Measurements from ENCODE around the gene CA11. TPM values are rescaled to one million over a fixed set of nuclear protein-coding genes. Genes with fewer than 3 reads are reported as not detected.

The CA11 gene
- total and polyA plus RNA-seq, 12 donors = 1.8 to 24.5 (median 3.8) TPM

DNA sequence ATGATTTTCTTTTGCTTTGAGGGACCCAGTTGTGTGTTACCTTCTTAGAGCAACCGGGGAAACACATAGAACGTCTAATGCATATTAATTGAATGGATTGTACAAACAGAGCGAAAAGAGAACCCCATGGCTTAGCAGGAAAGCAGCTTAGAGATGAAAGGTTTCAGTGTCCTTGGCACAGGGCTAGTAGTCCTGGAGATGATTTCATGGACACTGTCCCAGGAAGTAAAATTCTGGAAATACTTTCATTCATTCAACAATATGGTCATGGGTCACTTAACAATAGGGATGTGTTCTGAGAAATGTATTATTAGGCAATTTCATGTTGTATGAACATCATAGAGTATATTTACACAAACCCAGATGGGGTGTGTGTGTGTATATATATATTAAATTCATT lies 40.1 kb upstream of the CA11 start:
- Histone ChIP-seq H3K27me3 (no peaks in the 10 kb centered on the region), H3K4me3 (no peak overlapping the region), H3K36me3 (no peaks in the 10 kb centered on the region), H3K27ac (no peak overlapping the region), H3K4me1 (no peaks in the 10 kb centered on the region), H3K9me3 (no peaks in the 10 kb centered on the region)
- no peak for ATAC-seq
- DNase-seq = no peak
- intact Hi-C loops (cut with DNase I) = no loop called here
- 77 to 88% methylated on average over 3 of the region's 3 CpGs for WGBS, 2 donors
- TF ChIP-seq, protein P1, sequence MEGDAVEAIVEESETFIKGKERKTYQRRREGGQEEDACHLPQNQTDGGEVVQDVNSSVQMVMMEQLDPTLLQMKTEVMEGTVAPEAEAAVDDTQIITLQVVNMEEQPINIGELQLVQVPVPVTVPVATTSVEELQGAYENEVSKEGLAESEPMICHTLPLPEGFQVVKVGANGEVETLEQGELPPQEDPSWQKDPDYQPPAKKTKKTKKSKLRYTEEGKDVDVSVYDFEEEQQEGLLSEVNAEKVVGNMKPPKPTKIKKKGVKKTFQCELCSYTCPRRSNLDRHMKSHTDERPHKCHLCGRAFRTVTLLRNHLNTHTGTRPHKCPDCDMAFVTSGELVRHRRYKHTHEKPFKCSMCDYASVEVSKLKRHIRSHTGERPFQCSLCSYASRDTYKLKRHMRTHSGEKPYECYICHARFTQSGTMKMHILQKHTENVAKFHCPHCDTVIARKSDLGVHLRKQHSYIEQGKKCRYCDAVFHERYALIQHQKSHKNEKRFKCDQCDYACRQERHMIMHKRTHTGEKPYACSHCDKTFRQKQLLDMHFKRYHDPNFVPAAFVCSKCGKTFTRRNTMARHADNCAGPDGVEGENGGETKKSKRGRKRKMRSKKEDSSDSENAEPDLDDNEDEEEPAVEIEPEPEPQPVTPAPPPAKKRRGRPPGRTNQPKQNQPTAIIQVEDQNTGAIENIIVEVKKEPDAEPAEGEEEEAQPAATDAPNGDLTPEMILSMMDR (IDR thresholded peaks at IDR 0.05) = no peak

DNA sequence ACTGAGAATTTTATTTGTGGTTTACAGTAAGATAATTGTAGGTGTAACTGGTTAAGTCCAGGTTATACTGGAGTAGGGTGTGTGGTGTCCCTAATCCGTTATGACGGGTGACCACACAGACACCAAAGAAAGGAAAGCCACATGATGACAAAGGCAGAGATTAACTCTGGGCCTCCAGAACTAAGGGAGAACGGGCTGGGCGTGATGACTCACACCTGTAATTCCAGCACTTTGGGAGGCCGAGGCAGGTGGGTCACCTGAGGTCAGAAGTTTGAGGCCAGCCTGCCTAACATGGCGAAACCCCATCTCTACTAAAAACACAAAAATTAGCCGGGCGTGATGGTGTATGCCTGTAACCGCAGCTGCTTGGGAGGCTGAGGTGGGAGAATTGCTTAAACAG lies 39.6 kb upstream of the CA11 start:
- TF ChIP-seq, protein P1 (IDR thresholded peaks at IDR 0.05) = no peak
- Histone ChIP-seq H3K27ac (no peak overlapping the region), H3K27me3 (no peaks in the 10 kb centered on the region), H3K9me3 (no peaks in the 10 kb centered on the region), H3K4me1 (no peaks in the 10 kb centered on the region), H3K36me3 (no peaks in the 10 kb centered on the region), H3K4me3 (no peak overlapping the region)
- intact Hi-C loops (cut with DNase I) = no loop called here
- WGBS, 2 donors = 94 to 96% methylated on average over 9 of the region's 9 CpGs
- DNase-seq (no peak), ATAC-seq (no peak)

GRCh38 chr19:48683349-48683748 lies 37.4 kb upstream of the CA11 start:
- Histone ChIP-seq H3K9me3 (no peaks in the 10 kb centered on the region), H3K27me3 (no peaks in the 10 kb centered on the region), H3K27ac (no peak overlapping the region), H3K36me3 (no peaks in the 10 kb centered on the region), H3K4me3 (peak overlapping the region in 5 of 10 donors; percentile 8 to 31 (median 25)), H3K4me1 (no peaks in the 10 kb centered on the region)
- peak in 7 of 8 donors; percentile 66 to 83 (median 77) for ATAC-seq
- intact Hi-C loops (cut with DNase I) = no loop called here
- peak; percentile 61 to 62 for DNase-seq
- TF ChIP-seq, protein P1 (IDR thresholded peaks at IDR 0.05) = no peak
- WGBS, 2 donors = 41 to 51% methylated on average over 11 of the region's 11 CpGs

- Histone ChIP-seq H3K4me3 (no peak overlapping the region), H3K4me1 (no peaks in the 10 kb centered on the region), H3K36me3 (no peaks in the 10 kb centered on the region), H3K9me3 (no peaks in the 10 kb centered on the region), H3K27ac (no peak overlapping the region), H3K27me3 (no peaks in the 10 kb centered on the region)
- TF ChIP-seq, protein P1 (IDR thresholded peaks at IDR 0.05) = no peak
- DNase-seq = no peak
- intact Hi-C loops (cut with DNase I) = no loop called here
- 90 to 93% methylated on average over 7 of the region's 7 CpGs for WGBS, 2 donors
- no peak for ATAC-seq
Measured at GRCh38 chr19:48681127-48681470, 35.1 kb upstream of the CA11 start.
